ENCODE results near the gene MS4A7. TPM values are rescaled to one million over a fixed set of nuclear protein-coding genes. Genes with fewer than 3 reads are reported as not detected.
A peak's percentile ranks its signal among the peaks of the same experiment; 100 is the strongest.

The MS4A7 gene
- not detected in 2 replicates for total RNA-seq (2014; rRNA removed; shearing (Covaris generic))

- Histone ChIP-seq H3K36me3 (replicated peaks; ENCODE audit: control insufficient read depth, insufficient read depth, low read length) (no peaks in the 10 kb centered on the region), H3K27me3 (ENCODE audit: control insufficient read depth, insufficient read depth, low read length) (no peaks in the 10 kb centered on the region), H3K4me3 (ENCODE audit: insufficient read depth, low read depth, low read length) (no peak within 1 kb of the TSS)
- no peak for DNase-seq
These were observed at the start of gene MS4A7 for GRCh38 chr11:60378354-60378753. Gene MS4A7 (plus strand): TSS chr11:60378532. CDS start chr11:60383142, 4,610 bp downstream.

GRCh38 chr11:60332846-60333245, 45.5 kb upstream of the MS4A7 start:
- no peak for DNase-seq
- Histone ChIP-seq H3K36me3 (replicated peaks; ENCODE audit: control insufficient read depth, insufficient read depth, low read length) (no peaks in the 10 kb centered on the region), H3K27me3 (ENCODE audit: control insufficient read depth, insufficient read depth, low read length) (no peaks in the 10 kb centered on the region), H3K4me3 (ENCODE audit: insufficient read depth, low read depth, low read length) (no peak overlapping the region)

- H3K4me3 ChIP-seq (ENCODE audit: insufficient read depth, low read depth, low read length), result no peak overlapping the region
- peak; percentile 67 for DNase-seq
- H3K36me3 ChIP-seq (replicated peaks; ENCODE audit: control insufficient read depth, insufficient read depth, low read length), result no peaks in the 10 kb centered on the region
- no peaks in the 10 kb centered on the region for H3K27me3 ChIP-seq (ENCODE audit: control insufficient read depth, insufficient read depth, low read length)
These were observed 44.2 kb upstream of the MS4A7 start for GRCh38 chr11:60334005-60334620.

GRCh38 chr11:60336767-60337391, 41.5 kb upstream of the MS4A7 start:
- Histone ChIP-seq H3K36me3 (replicated peaks; ENCODE audit: control insufficient read depth, insufficient read depth, low read length) (no peaks in the 10 kb centered on the region), H3K27me3 (ENCODE audit: control insufficient read depth, insufficient read depth, low read length) (no peaks in the 10 kb centered on the region), H3K4me3 (ENCODE audit: insufficient read depth, low read depth, low read length) (no peak overlapping the region)
- DNase-seq, result no peak

GRCh38 chr11:60338053-60338452, 40.3 kb upstream of the MS4A7 start:
- no peaks in the 10 kb centered on the region for H3K36me3 ChIP-seq (replicated peaks; ENCODE audit: control insufficient read depth, insufficient read depth, low read length)
- no peak overlapping the region for H3K4me3 ChIP-seq (ENCODE audit: insufficient read depth, low read depth, low read length)
- DNase-seq, result no peak
- no peaks in the 10 kb centered on the region for H3K27me3 ChIP-seq (ENCODE audit: control insufficient read depth, insufficient read depth, low read length)

- no peaks in the 10 kb centered on the region for H3K36me3 ChIP-seq (replicated peaks; ENCODE audit: control insufficient read depth, insufficient read depth, low read length)
- no peaks in the 10 kb centered on the region for H3K27me3 ChIP-seq (ENCODE audit: control insufficient read depth, insufficient read depth, low read length)
- no peak for DNase-seq
- H3K4me3 ChIP-seq (ENCODE audit: insufficient read depth, low read depth, low read length), result no peak overlapping the region
These were observed 39.0 kb upstream of the MS4A7 start for GRCh38 chr11:60339356-60339755.

- Histone ChIP-seq H3K4me3 (ENCODE audit: insufficient read depth, low read depth, low read length) (no peak overlapping the region), H3K36me3 (replicated peaks; ENCODE audit: control insufficient read depth, insufficient read depth, low read length) (no peaks in the 10 kb centered on the region), H3K27me3 (ENCODE audit: control insufficient read depth, insufficient read depth, low read length) (no peaks in the 10 kb centered on the region)
- no peak for DNase-seq
These were observed 35.1 kb upstream of the MS4A7 start for GRCh38 chr11:60343094-60343704.

GRCh38 chr11:60344146-60344545, 34.2 kb upstream of the MS4A7 start:
- no peak overlapping the region for H3K4me3 ChIP-seq (ENCODE audit: insufficient read depth, low read depth, low read length)
- no peaks in the 10 kb centered on the region for H3K27me3 ChIP-seq (ENCODE audit: control insufficient read depth, insufficient read depth, low read length)
- DNase-seq, result no peak
- no peaks in the 10 kb centered on the region for H3K36me3 ChIP-seq (replicated peaks; ENCODE audit: control insufficient read depth, insufficient read depth, low read length)

GRCh38 chr11:60345489-60345888, 32.8 kb upstream of the MS4A7 start:
- DNase-seq, result no peak
- no peak overlapping the region for H3K4me3 ChIP-seq (ENCODE audit: insufficient read depth, low read depth, low read length)
- H3K36me3 ChIP-seq (replicated peaks; ENCODE audit: control insufficient read depth, insufficient read depth, low read length), result no peaks in the 10 kb centered on the region
- H3K27me3 ChIP-seq (ENCODE audit: control insufficient read depth, insufficient read depth, low read length), result no peaks in the 10 kb centered on the region

GRCh38 chr11:60347084-60347797, 31.1 kb upstream of the MS4A7 start:
- no peak overlapping the region for H3K4me3 ChIP-seq (ENCODE audit: insufficient read depth, low read depth, low read length)
- H3K36me3 ChIP-seq (replicated peaks; ENCODE audit: control insufficient read depth, insufficient read depth, low read length), result no peaks in the 10 kb centered on the region
- H3K27me3 ChIP-seq (ENCODE audit: control insufficient read depth, insufficient read depth, low read length), result no peaks in the 10 kb centered on the region
- DNase-seq, result no peak

- no peaks in the 10 kb centered on the region for H3K36me3 ChIP-seq (replicated peaks; ENCODE audit: control insufficient read depth, insufficient read depth, low read length)
- DNase-seq, result peak; percentile 17
- H3K27me3 ChIP-seq (ENCODE audit: control insufficient read depth, insufficient read depth, low read length), result no peaks in the 10 kb centered on the region
- H3K4me3 ChIP-seq (ENCODE audit: insufficient read depth, low read depth, low read length), result no peak overlapping the region
These were observed 30.2 kb upstream of the MS4A7 start for GRCh38 chr11:60348116-60348515.

- DNase-seq, result no peak
- no peaks in the 10 kb centered on the region for H3K36me3 ChIP-seq (replicated peaks; ENCODE audit: control insufficient read depth, insufficient read depth, low read length)
- H3K27me3 ChIP-seq (ENCODE audit: control insufficient read depth, insufficient read depth, low read length), result no peaks in the 10 kb centered on the region
- H3K4me3 ChIP-seq (ENCODE audit: insufficient read depth, low read depth, low read length), result no peak overlapping the region
These were observed 28.3 kb upstream of the MS4A7 start for GRCh38 chr11:60349990-60350389.

- no peak for DNase-seq
- Histone ChIP-seq H3K4me3 (ENCODE audit: insufficient read depth, low read depth, low read length) (no peak overlapping the region), H3K27me3 (ENCODE audit: control insufficient read depth, insufficient read depth, low read length) (no peaks in the 10 kb centered on the region), H3K36me3 (replicated peaks; ENCODE audit: control insufficient read depth, insufficient read depth, low read length) (no peaks in the 10 kb centered on the region)
These were observed 20.6 kb upstream of the MS4A7 start for GRCh38 chr11:60357771-60358170.

- Histone ChIP-seq H3K4me3 (ENCODE audit: insufficient read depth, low read depth, low read length) (no peak overlapping the region), H3K36me3 (replicated peaks; ENCODE audit: control insufficient read depth, insufficient read depth, low read length) (no peaks in the 10 kb centered on the region), H3K27me3 (ENCODE audit: control insufficient read depth, insufficient read depth, low read length) (no peaks in the 10 kb centered on the region)
- no peak for DNase-seq
These were observed 17.7 kb upstream of the MS4A7 start for GRCh38 chr11:60360621-60361020.

- Histone ChIP-seq H3K36me3 (replicated peaks; ENCODE audit: control insufficient read depth, insufficient read depth, low read length) (no peaks in the 10 kb centered on the region), H3K27me3 (ENCODE audit: control insufficient read depth, insufficient read depth, low read length) (no peaks in the 10 kb centered on the region), H3K4me3 (ENCODE audit: insufficient read depth, low read depth, low read length) (no peak overlapping the region)
- no peak for DNase-seq
These were observed 16.1 kb upstream of the MS4A7 start for GRCh38 chr11:60362241-60362640.
